Stimulated activated CD4-positive, alpha-beta T cell treated with anti-CD3 and anti-CD28 coated beads, Interleukin-4, amount 100 ng/mL, for 48 hours (primary cell): Measurements from ENCODE around the gene CCDC12.

Experiments
- DNase-seq, 2 donors: peaks; one replicate each; pipeline ENCODE4 v3.0.0-alpha.2; 2020; ENCODE audit warnings: low read depth in 2 of 2

The CCDC12 gene

GRCh38 chr3:46976326-46977190 lies at the start of gene CCDC12:
TSS of gene CCDC12 (minus strand) at chr3:46976745. CDS start at chr3:46976732, 13 bp downstream.
- peak; percentile 78 to 92 for DNase-seq

- DNase-seq: no peak
Observed at GRCh38 chr3:47024932-47025331, 48.4 kb upstream of the CCDC12 start.

- DNase-seq: no peak
Observed at GRCh38 chr3:47022641-47023071, 46.1 kb upstream of the CCDC12 start.

DNA sequence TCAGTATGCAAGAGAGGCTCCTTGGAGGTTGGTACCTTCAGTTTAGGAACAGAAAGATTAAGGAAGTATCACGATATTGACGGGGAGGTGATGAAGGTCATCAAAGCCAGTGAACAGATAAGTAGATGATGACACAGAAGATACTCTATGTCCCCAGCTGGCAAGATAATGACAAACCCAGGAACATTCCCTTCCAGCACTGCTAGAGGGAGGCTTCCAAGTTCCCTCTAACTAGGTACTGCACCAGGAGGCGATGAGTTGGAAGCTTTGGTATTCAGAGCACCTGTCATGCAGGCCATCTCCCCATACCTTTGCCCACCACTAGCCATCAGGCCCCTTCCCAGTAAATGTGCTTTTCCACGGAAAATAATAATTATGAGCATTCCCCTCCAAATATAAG lies 43.8 kb upstream of the CCDC12 start:
- no peak for DNase-seq

DNA sequence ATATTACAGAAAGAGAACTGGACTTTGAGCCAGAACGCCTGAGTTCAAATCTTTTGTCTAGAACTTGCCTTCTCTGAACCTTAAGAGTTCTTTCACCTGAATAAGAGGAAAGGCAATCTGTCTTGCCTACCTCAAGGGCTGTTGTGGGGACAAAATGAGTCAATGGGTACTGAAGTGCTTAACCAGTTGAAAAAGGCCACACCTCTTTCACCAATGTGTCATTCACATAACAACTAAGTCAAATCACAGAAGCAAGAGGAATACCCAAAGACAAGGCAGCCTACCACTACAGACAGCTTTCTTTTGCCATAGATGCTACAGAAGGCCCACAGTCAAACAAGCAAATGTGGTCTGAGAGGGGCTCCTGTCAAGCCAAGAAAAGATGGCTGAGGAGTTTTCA lies 42.7 kb upstream of the CCDC12 start:
- peak in 1 of 2 donors; percentile 27 for DNase-seq

- DNase-seq: no peak
Observed at GRCh38 chr3:47018269-47018611, 41.7 kb upstream of the CCDC12 start.

DNA sequence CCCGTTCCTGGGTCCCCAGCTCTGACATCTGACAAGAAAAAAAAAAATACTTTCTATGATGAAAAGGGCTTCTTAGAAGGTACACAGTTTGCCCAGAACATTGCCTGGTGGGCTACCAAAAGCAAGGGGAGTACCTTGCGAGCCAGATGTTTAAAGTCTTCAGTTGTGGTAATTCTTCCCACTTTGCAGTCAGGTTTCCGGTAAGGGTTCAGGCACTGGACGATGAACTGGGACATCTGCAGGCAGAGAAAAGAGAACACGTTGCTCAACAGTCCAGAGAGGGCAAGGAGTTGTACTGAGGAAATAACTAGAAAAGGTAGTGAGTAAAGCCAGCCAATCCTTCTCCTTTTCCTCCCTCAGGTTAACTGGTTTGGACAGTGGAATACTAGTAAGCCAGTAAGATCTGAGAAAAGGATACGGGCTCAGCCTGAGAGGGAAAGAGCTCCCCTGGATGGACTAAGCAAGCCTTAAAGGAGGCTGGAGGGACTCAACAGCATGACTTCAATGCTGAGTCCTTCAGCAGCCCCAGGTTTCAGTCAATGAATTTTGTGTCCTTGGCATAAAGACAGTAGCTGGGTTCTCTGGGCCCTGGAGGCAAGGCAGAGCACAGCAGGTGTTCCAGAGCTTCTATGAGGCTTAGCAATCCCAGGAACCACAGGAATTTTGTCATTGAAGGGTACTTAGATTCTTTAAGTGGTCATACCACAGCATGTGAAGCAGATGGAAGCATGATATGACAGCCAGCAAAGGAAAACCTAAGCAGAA lies 41.1 kb upstream of the CCDC12 start:
- no peak for DNase-seq

DNA sequence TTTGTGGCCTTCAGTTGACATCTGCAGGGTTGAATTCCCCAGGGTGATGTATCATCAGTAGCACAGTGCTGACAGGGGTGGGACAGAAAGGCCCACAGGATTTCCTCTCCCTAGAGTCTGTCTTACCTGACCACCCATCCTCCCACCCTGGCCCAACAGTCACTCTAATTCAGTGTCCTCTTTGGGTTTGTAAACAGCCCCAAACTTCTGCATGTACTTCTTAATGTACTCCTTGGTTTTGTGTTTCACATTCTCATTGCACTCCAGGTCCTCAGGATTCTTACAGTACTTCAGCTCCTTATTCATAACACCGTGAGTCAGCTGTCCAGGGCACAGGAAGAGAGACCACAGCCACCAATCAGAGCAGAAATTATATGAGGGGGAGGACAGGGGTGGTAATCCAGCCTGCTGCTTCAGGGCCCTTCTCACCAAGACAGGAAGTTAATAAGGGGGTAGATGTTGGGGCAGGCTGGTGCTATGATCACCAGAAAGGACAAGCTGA lies 40.4 kb upstream of the CCDC12 start:
- DNase-seq: no peak

- no peak for DNase-seq
Observed at GRCh38 chr3:47016086-47016933, 39.8 kb upstream of the CCDC12 start.

DNA sequence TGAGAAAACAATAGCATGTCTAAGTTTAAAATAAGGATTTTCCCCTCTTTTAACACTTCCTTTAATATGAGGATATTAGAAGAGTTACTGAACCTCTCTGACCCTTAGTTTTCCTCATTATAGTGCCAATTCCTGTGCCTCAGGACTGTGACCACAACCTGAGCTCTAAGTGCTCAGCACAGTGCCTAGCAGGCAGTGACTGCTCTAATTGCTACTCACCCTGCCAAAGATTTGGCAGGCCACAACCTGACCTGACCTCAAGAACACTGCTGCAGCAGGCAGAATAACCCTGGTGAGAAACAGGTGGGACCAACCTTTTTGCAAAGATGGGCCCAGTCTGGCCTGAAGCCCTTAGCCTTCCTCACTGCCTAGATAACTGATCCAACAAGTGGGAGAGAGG lies 38.6 kb upstream of the CCDC12 start:
- DNase-seq: no peak

- no peak for DNase-seq
Observed at GRCh38 chr3:47014036-47014435, 37.5 kb upstream of the CCDC12 start.

- DNase-seq: no peak
Observed at GRCh38 chr3:47013231-47013630, 36.7 kb upstream of the CCDC12 start.

DNA sequence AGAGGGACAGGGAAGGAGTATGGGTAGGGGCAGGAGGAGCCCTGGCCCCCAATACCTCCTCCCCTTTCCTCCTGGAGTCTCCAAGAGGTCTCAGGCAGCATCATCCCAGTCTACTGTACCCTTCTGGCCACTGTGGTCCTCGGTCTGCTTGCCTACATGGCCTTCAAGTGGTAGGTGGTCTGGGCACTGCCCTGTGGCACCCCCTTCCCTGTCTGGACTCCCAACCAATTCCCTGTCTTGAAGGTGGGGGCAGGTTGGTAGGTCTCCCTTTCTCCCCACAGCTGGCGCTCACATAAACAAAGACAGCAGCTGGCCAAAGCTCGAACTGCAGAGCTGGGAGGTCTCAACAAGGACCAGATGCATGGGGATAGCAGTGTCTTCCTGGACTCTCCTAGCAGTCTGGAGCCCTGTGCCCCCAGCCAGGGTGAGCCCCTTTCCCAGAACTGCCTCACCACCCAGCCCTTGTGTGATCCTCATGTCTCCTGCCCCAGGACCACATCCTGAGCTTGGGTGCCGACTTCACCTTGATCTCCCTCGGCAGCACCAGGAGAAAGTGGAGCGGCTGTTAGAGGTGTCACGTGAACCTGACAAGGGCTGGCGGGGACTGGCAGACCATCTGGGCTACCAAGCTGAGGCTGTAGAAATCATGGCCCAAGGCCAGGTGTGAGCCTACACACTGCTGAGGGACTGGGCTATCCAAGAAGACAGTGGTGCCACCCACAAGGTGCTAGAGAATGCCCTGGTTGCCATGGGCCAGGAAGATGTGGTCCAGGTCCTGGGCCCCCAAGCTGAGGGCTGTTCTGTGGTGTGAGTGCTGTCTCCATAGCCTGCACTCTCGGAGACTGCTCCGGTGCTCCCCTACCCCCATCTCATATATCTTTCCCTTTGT lies 36.0 kb upstream of the CCDC12 start:
- no peak for DNase-seq

DNA sequence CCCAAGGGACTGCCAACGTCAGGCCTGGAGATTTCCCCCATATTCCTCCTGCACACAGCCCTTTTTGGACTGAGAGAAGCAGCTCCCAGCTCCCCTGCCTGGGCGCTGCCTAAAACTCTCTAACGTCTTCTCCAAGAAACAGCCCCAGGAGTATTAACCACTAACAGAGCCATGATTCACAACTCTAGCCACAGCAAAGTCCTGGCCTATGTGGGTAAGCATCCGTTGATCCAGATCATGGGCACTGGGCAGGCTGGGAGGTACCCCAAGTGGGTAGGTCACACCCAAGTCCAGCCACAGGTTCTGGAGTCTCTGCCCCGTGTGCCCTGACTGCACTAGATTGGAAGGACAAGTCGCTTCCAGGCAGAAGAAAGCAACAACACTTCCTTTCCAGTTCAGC lies 34.8 kb upstream of the CCDC12 start:
- DNase-seq: no peak

GRCh38 chr3:47010910-47011309 lies 34.4 kb upstream of the CCDC12 start:
- DNase-seq: no peak

DNA sequence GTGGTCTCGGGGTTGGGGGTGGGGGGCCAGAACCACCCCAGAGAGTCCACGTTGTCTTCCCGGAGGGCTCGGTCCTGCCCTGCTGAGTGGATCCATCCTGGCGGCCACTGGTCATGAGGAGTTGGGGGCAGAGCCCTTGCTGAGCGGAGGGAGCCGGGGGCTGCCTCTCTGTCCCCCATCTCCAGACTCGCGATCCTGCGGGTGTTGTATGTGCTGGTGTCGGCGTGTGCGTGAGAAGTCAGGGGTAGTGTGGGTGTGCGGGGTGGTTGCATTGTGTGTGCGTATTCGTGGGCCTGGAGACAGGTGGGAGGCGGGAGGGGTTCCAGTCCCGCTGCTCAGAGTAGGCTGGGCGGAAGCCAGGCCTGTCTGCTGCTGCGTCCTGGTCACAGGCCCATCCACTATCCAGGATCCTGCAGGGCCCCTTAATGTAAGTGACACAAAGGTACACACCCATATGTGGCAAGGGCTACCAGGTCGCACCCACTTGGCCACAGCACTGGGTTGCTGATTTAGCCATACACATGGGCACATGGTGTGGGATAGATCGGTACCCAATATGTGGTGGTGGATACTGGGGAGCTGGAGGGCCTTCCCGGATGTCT lies 33.7 kb upstream of the CCDC12 start:
- DNase-seq: no peak

GRCh38 chr3:47009225-47010110 lies 32.9 kb upstream of the CCDC12 start:
- DNase-seq: peak; percentile 40 to 56

GRCh38 chr3:47008851-47009224 lies 32.3 kb upstream of the CCDC12 start:
- DNase-seq: no peak

GRCh38 chr3:47008234-47008796 lies 31.8 kb upstream of the CCDC12 start:
- no peak for DNase-seq
